IMR-90 (cell line): ENCODE measurements around the gene UBALD1. TPM values are rescaled to one million over a fixed set of nuclear protein-coding genes. Genes with fewer than 3 reads are reported as not detected.
A peak's percentile ranks its signal among the peaks of the same experiment; 100 is the strongest.

Experiments
- ATAC-seq: fragments of 200-7000 bp; cut with Tn5 transposase; 2 replicates; pipeline ENCODE4 v1.9.1; 2020; ENCODE audit warnings: low read depth, mild to moderate bottlenecking, moderate library complexity
- Bru-seq: library from RNA; stranded (reverse); fragments of 400-500 nt; gene quantifications from one replicate; lab custom pipeline; 2021; lab: Mats Ljungman, UMichigan
- BruChase-seq, 2 experiments: library from RNA; stranded (reverse); fragments of 400-500 nt; gene quantifications; one replicate each; lab custom pipeline; 2021; lab: Mats Ljungman, UMichigan
- BruUV-seq: library from RNA; stranded (reverse); fragments of 400-500 nt; replicated peaks from 2 replicates; lab custom pipeline; 2021; lab: Mats Ljungman, UMichigan
- CTCF ChIA-PET: fragments of 300-600 bp; formaldehyde crosslinking; extraction: SDS; loops from one replicate; lab custom pipeline; 2021; ENCODE audit warnings: antibody characterized with exemption; lab: Yijun Ruan, JAX
- POLR2A ChIA-PET: fragments of 300-600 bp; sonication (Branson Sonifier 250); formaldehyde crosslinking; loops from one replicate; lab custom pipeline; 2022; ENCODE audit warnings: antibody characterized with exemption; ENCODE audit not compliant: unreplicated experiment; lab: Charles Lee
- DNase-seq: peaks from one replicate; pipeline ENCODE4 v3.0.0; 2013
- H2AFZ ChIP-seq: replicated peaks from 2 replicates; pipeline ENCODE3; 2013; ENCODE audit warnings: low read length, mild to moderate bottlenecking; ENCODE audit not compliant: poor library complexity
- H2AK5ac ChIP-seq: 2 replicates; pipeline ENCODE4 v1.6.1; 2013; ENCODE audit warnings: low read depth, low read length, inconsistent platforms
- H2AK9ac ChIP-seq: replicated peaks from 2 replicates; pipeline ENCODE3; 2013; ENCODE audit warnings: mild to moderate bottlenecking, low read depth, low read length, moderate library complexity; ENCODE audit not compliant: poor library complexity
- H2BK120ac ChIP-seq: 2 replicates; pipeline ENCODE4 v1.6.1; 2013; ENCODE audit warnings: low read depth, low read length, inconsistent platforms
- H2BK15ac ChIP-seq: 3 replicates; pipeline ENCODE4 v1.6.1; 2013; ENCODE audit warnings: low read depth, low read length, inconsistent platforms
- H2BK20ac ChIP-seq: 2 replicates; pipeline ENCODE4 v1.6.1; 2013; ENCODE audit warnings: low read depth, mild to moderate bottlenecking, inconsistent platforms, low read length, moderate library complexity
- H2BK5ac ChIP-seq: 2 replicates; pipeline ENCODE4 v1.6.1; 2013; ENCODE audit warnings: mild to moderate bottlenecking, low read depth, low read length, inconsistent platforms; ENCODE audit not compliant: poor library complexity, severe bottlenecking
- H3K14ac ChIP-seq: replicated peaks from 2 replicates; pipeline ENCODE4 v1.6.1; 2013; ENCODE audit warnings: low read depth, low read length, inconsistent platforms
- H3K18ac ChIP-seq: 2 replicates; pipeline ENCODE4 v1.6.1; 2013; ENCODE audit warnings: low read depth, low read length, control low read depth
- H3K23ac ChIP-seq: 2 replicates; pipeline ENCODE4 v1.6.1; 2013; ENCODE audit warnings: low read depth, low read length, inconsistent platforms
- H3K27ac ChIP-seq: 2 replicates; pipeline ENCODE4 v1.5.1; 2013; ENCODE audit warnings: mild to moderate bottlenecking, control low read depth, low read length; ENCODE audit not compliant: insufficient read depth
- H3K27me3 ChIP-seq: 2 replicates; pipeline ENCODE4 v1.6.1; 2013; ENCODE audit warnings: low read length; ENCODE audit not compliant: control insufficient read depth, insufficient read depth
- H3K36me3 ChIP-seq: 2 replicates; pipeline ENCODE4 v1.6.1; 2013; ENCODE audit warnings: low read length, mixed read lengths; ENCODE audit not compliant: control insufficient read depth, insufficient read depth
- H3K4ac ChIP-seq: 2 replicates; pipeline ENCODE4 v1.6.1; 2013; ENCODE audit warnings: low read depth, low read length, inconsistent platforms
- H3K4me1 ChIP-seq: 2 replicates; pipeline ENCODE4 v1.6.1; 2013; ENCODE audit warnings: low read length, mixed read lengths; ENCODE audit not compliant: control insufficient read depth, insufficient read depth
- H3K4me2 ChIP-seq: 2 replicates; pipeline ENCODE4 v1.6.1; 2013; ENCODE audit warnings: low read depth, mild to moderate bottlenecking, control low read depth, low read length, moderate library complexity
- H3K4me3 ChIP-seq: 2 replicates; pipeline ENCODE4 v1.5.1; 2013; ENCODE audit warnings: low read depth, mild to moderate bottlenecking, control low read depth, low read length, moderate library complexity; ENCODE audit not compliant: insufficient read depth
- H3K56ac ChIP-seq: 2 replicates; pipeline ENCODE4 v1.6.1; 2013; ENCODE audit warnings: low read length, inconsistent platforms; ENCODE audit not compliant: insufficient read depth; ENCODE audit errors: extremely low read depth
- H3K79me1 ChIP-seq, 2 experiments: 2 replicates each; pipeline ENCODE4 v1.6.1; 2013; ENCODE audit warnings: low read length in 2 of 2, inconsistent platforms in 1 of 2, low read depth in 1 of 2
- H3K9ac ChIP-seq: 2 replicates; pipeline ENCODE4 v1.6.1; 2013; ENCODE audit warnings: low read depth, low read length, control low read depth
- H3K9me1 ChIP-seq: 2 replicates; pipeline ENCODE4 v1.6.1; 2013; ENCODE audit warnings: low read length, inconsistent platforms; ENCODE audit not compliant: insufficient read depth
- H3K9me3 ChIP-seq: 2 replicates; pipeline ENCODE4 v1.6.1; 2013; ENCODE audit warnings: low read length; ENCODE audit not compliant: control insufficient read depth, insufficient read depth
- H4K20me1 ChIP-seq: 2 replicates; pipeline ENCODE4 v1.6.1; 2013; ENCODE audit warnings: low read length, inconsistent platforms; ENCODE audit not compliant: insufficient read depth
- H4K5ac ChIP-seq: 2 replicates; pipeline ENCODE4 v1.6.1; 2013; ENCODE audit warnings: mild to moderate bottlenecking, low read depth, low read length, control low read depth
- H4K8ac ChIP-seq, 2 experiments: 2 replicates each; pipeline ENCODE4 v1.6.1; 2013; ENCODE audit warnings: low read depth in 2 of 2, low read length in 2 of 2, control low read depth in 1 of 2, inconsistent platforms in 1 of 2
- H4K91ac ChIP-seq: 2 replicates; pipeline ENCODE4 v1.6.1; 2013; ENCODE audit warnings: low read depth, low read length, inconsistent platforms; ENCODE audit not compliant: insufficient read depth
- CEBPB ChIP-seq: IDR thresholded peaks from 2 replicates; pipeline ENCODE4 v1.6.1; 2012; ENCODE audit warnings: low read depth, low read length, improper control_type of control experiment
- CHD1 ChIP-seq: IDR thresholded peaks from 2 replicates; pipeline ENCODE4 v1.6.1; 2012; ENCODE audit warnings: low read depth, low read length, improper control_type of control experiment
- FOS ChIP-seq: fragments of 150-350 bp; IDR thresholded peaks from 2 replicates; pipeline ENCODE4 v1.6.1; 2016; ENCODE audit warnings: low read depth, low read length
- MAFK ChIP-seq: IDR thresholded peaks from 2 replicates; pipeline ENCODE4 v1.6.1; 2012; ENCODE audit warnings: low read depth, low read length, improper control_type of control experiment
- MAZ ChIP-seq: IDR thresholded peaks from 2 replicates; pipeline ENCODE4 v1.6.1; 2012; ENCODE audit warnings: low read depth, mild to moderate bottlenecking, low read length, improper control_type of control experiment, moderate library complexity, borderline replicate concordance
- NFE2L2 ChIP-seq: fragments of 150-350 bp; IDR thresholded peaks from 2 replicates; pipeline ENCODE4 v1.6.1; 2016; ENCODE audit warnings: low read depth, mild to moderate bottlenecking, low read length
- POLR2A ChIP-seq: IDR thresholded peaks from 2 replicates; pipeline ENCODE4 v1.6.1; 2012; ENCODE audit warnings: mild to moderate bottlenecking, low read depth, low read length
- RAD21 ChIP-seq: IDR thresholded peaks from 2 replicates; pipeline ENCODE4 v1.6.1; 2012; ENCODE audit warnings: low read length, improper control_type of control experiment
- RCOR1 ChIP-seq: IDR thresholded peaks from 2 replicates; pipeline ENCODE4 v1.6.1; 2012; ENCODE audit warnings: mild to moderate bottlenecking, low read length, improper control_type of control experiment; ENCODE audit not compliant: insufficient replicate concordance
- RFX5 ChIP-seq: IDR thresholded peaks from 2 replicates; pipeline ENCODE4 v1.8.0; 2012; ENCODE audit warnings: low read depth, mild to moderate bottlenecking, low read length, moderate library complexity
- SMC3 ChIP-seq: fragments of 150-350 bp; IDR thresholded peaks from 2 replicates; pipeline ENCODE4 v1.6.1; 2016; ENCODE audit warnings: low read depth, mild to moderate bottlenecking, antibody characterized with exemption, low read length, moderate library complexity
- WGBS, 2 experiments: methylation state at CpG; one replicate each; pipeline versions ENCODE4 v1.1.5 to v1.1.7; 2013; ENCODE audit warnings: missing lambda C conversion rate in 2 of 2; ENCODE audit not compliant: insufficient read length in 1 of 2; ENCODE audit errors: extremely low coverage in 2 of 2; 5-methylcytosine and 5-hydroxymethylcytosine counted together
- dilution Hi-C: fragments of 300-500 bp; cut with HindIII; formaldehyde crosslinking; loops from one replicate; pipeline ENCODE4 v1.14.3; 2018; ENCODE audit warnings: low sequenced_read_pairs; ENCODE audit not compliant: unreplicated experiment
- in situ Hi-C: fragments of 300-500 bp; cut with MboI; formaldehyde crosslinking; loops from 3 replicates; pipeline ENCODE4 v1.14.3; 2019; ENCODE audit warnings: low sequenced_read_pairs, inconsistent platforms, mixed read lengths
- intact Hi-C: fragments of 100-400 bp; cut with micrococcal nuclease; formaldehyde crosslinking; loops from 2 replicates; pipeline ENCODE4 v1.10.0; 2022
- long read RNA-seq: library from polyadenylated mRNA; unstranded; transcript quantifications from one replicate; pipeline ENCODE4 v2.0.0, GENCODE V29; 2021; ENCODE audit not compliant: unreplicated experiment
- polyA plus RNA-seq, 3 experiments: library from polyadenylated mRNA; depleted of rRNA; stranded (reverse); fragments of >200 nt; gene quantifications; 2 replicates each; pipeline ENCODE4 v1.2.3, GENCODE V29; 2012; ENCODE audit warnings: low replicate concordance in 1 of 3
- total RNA-seq: library from RNA; depleted of rRNA; stranded (reverse); fragments of >200 nt; gene quantifications from 2 replicates; pipeline ENCODE4 v1.2.3, GENCODE V29; 2012; rRNA removed
- TF ChIP-seq, protein P1 (sequence below): conservative IDR thresholded peaks from 2 replicates; pipeline ENCODE4 v1.5.1; 2012; ENCODE audit warnings: mild to moderate bottlenecking, low read depth, low read length, improper control_type of control experiment
- TF ChIP-seq, protein P2 (sequence below): fragments of 150-350 bp; IDR thresholded peaks from 2 replicates; pipeline ENCODE4 v1.6.1; 2016; ENCODE audit warnings: low read depth, mild to moderate bottlenecking, low read length, moderate library complexity, borderline replicate concordance

Gene UBALD1
- total RNA-seq, result 1.3 and 1.9 TPM in 2 replicates
- polyA plus RNA-seq (2012; rRNA removed), result 14.5 and 20.5 TPM in 2 replicates
- 12.3 and 29.5 TPM in 2 replicates for polyA plus RNA-seq (2012; cell fraction: cytosol; rRNA removed)
- 53.3 and 131 TPM in 2 replicates for polyA plus RNA-seq (2012; cell fraction: nucleus; rRNA removed; ENCODE audit: low replicate concordance)
- percentile 73 among the genes with signal in this experiment for Bru-seq, nascent RNA
- percentile 56 among the genes with signal in this experiment for BruChase-seq, experiment 1, labeled RNA remaining after a 6-hour chase
- percentile 65 among the genes with signal in this experiment for BruChase-seq, experiment 2, labeled RNA remaining after a 2-hour chase
- long read RNA-seq, transcript UBALD1-205 (1 exons, 2,641 nt), result minor isoform, 5 of 31 reads
- long read RNA-seq, transcript UBALD1-201 (3 exons, 1,413 nt), result major isoform, 10 of 31 reads
- long read RNA-seq, partial matches to known transcripts, result 0 of 31 reads
- long read RNA-seq, other reads (novel, unspliced or antisense), result 14 of 31 reads

GRCh38 chr16:4614571-4615383 lies at the start of gene UBALD1:
Gene UBALD1, minus strand, starts transcription at chr16:4614888. Its CDS starts 91 bp downstream, at chr16:4614797.
- peaks cover 25% of the 10 kb centered on the region for H3K4me1 ChIP-seq
- in situ Hi-C loops, result no loop called here
- H4K91ac ChIP-seq, result peak within 1 kb of the TSS; percentile 87
- peaks cover 41% of the 10 kb centered on the region for H4K20me1 ChIP-seq
- peak within 1 kb of the TSS; percentile 91 for H2BK5ac ChIP-seq
- dilution Hi-C loops, result no loop called here
- BruUV-seq, result no TSS peak
- WGBS, 2 experiments, result 10% methylated on average over 69 of the region's 100 CpGs; no CpG with 5 or more reads in 1 of the 2 experiments
- DNase-seq (peak; percentile 87), ATAC-seq (peak; percentile 62)
- peak within 1 kb of the TSS; percentile 96 for H4K5ac ChIP-seq
- peak within 1 kb of the TSS; percentile 2 for H3K56ac ChIP-seq
- H2AFZ ChIP-seq, result peak within 1 kb of the TSS; percentile 98
- H3K18ac ChIP-seq, result peak within 1 kb of the TSS; percentile 80
- peak within 1 kb of the TSS; percentile 92 for H3K4ac ChIP-seq
- intact Hi-C loops, result no loop called here
- peak within 1 kb of the TSS; percentile 74 for H2BK120ac ChIP-seq
- ChIA-PET CTCF (interaction anchor here (0.6 kb wide), 1 partner anchor 339 kb away, joined by 5 read pairs; no protein-coding TSS in a partner anchor), POLR2A (no interaction called here)
- H3K14ac ChIP-seq, result peak within 1 kb of the TSS; percentile 77
- H3K4me3 ChIP-seq, result peak within 1 kb of the TSS; percentile 100
- H2BK15ac ChIP-seq, result peak within 1 kb of the TSS; percentile 71; the same call in 1 of the 3 replicates
- H3K36me3 ChIP-seq, result peaks cover 3% of the 10 kb centered on the region; the same call in 1 of the 2 replicates
- peak within 1 kb of the TSS; percentile 98 for H2AK5ac ChIP-seq
- peak within 1 kb of the TSS; percentile 8; the same call in 1 of the 2 replicates for H2BK20ac ChIP-seq
- no peaks in the 10 kb centered on the region for H3K27me3 ChIP-seq
- H3K9me1 ChIP-seq, result peaks cover 8% of the 10 kb centered on the region
- peaks cover 16 to 50% of the 10 kb centered on the region in 2 experiments for H3K79me1 ChIP-seq
- H3K9ac ChIP-seq, result peak within 1 kb of the TSS; percentile 97
- no peaks in the 10 kb centered on the region for H3K9me3 ChIP-seq
- peak within 1 kb of the TSS; percentile 68 to 98 for H4K8ac ChIP-seq
- H3K27ac ChIP-seq, result peak within 1 kb of the TSS; percentile 99
- H3K23ac ChIP-seq, result peak within 1 kb of the TSS; percentile 91
- peak within 1 kb of the TSS; percentile 100 for H3K4me2 ChIP-seq
- H2AK9ac ChIP-seq, result peak within 1 kb of the TSS; percentile 78
- TF ChIP-seq RFX5 (no peak), RCOR1 (no peak), CEBPB (no peak), NFE2L2 (no peak), CHD1 (no peak), POLR2A (peak; percentile 92), MAFK (no peak), RAD21 (no peak), MAZ (no peak), SMC3 (no peak), FOS (peak; percentile 91)
- TF ChIP-seq, protein P1, sequence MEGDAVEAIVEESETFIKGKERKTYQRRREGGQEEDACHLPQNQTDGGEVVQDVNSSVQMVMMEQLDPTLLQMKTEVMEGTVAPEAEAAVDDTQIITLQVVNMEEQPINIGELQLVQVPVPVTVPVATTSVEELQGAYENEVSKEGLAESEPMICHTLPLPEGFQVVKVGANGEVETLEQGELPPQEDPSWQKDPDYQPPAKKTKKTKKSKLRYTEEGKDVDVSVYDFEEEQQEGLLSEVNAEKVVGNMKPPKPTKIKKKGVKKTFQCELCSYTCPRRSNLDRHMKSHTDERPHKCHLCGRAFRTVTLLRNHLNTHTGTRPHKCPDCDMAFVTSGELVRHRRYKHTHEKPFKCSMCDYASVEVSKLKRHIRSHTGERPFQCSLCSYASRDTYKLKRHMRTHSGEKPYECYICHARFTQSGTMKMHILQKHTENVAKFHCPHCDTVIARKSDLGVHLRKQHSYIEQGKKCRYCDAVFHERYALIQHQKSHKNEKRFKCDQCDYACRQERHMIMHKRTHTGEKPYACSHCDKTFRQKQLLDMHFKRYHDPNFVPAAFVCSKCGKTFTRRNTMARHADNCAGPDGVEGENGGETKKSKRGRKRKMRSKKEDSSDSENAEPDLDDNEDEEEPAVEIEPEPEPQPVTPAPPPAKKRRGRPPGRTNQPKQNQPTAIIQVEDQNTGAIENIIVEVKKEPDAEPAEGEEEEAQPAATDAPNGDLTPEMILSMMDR, result no peak
- TF ChIP-seq, protein P2, sequence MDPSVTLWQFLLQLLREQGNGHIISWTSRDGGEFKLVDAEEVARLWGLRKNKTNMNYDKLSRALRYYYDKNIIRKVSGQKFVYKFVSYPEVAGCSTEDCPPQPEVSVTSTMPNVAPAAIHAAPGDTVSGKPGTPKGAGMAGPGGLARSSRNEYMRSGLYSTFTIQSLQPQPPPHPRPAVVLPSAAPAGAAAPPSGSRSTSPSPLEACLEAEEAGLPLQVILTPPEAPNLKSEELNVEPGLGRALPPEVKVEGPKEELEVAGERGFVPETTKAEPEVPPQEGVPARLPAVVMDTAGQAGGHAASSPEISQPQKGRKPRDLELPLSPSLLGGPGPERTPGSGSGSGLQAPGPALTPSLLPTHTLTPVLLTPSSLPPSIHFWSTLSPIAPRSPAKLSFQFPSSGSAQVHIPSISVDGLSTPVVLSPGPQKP, result no peak
